ENCODE results near the gene ITIH4. TPM values are rescaled to one million over a fixed set of nuclear protein-coding genes. Genes with fewer than 3 reads are reported as not detected.

Gene ITIH4
- polyA plus RNA-seq, 1 of the 3 experiments (the other 2 are of a cell fraction), result 2.0 TPM

DNA sequence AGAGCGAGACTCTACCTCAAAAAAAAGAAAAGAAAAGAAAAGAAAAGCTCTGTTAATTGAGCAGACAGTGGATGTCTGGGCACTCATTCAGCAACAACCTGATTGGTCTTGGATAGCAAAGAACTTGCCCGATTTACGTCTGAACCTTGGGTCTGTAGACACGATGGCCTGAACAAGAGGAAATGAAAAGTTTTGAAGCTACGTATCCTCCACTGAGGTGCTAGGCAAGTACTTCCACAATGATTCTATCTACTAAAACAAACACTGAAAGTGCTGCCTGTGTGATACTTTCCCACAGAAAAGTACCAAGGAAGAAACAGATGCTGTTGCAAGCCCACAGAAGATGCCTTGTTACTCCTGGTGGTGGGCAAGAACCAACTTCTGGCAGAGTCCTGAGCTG is 26.2 kb upstream of the ITIH4 start:
- H3F3A ChIP-seq (replicated peaks; ENCODE audit: insufficient read depth), result no peaks in the 10 kb centered on the region
- no peak for DNase-seq
- H3K4me3 ChIP-seq (ENCODE audit: low read depth in 2 of 2, low read length in 1 of 2), result no peak overlapping the region
- H3K27ac ChIP-seq (ENCODE audit: low read depth in 2 of 2, low read length in 1 of 2), result no peak overlapping the region
- H3K9me2 ChIP-seq, result no peaks in the 10 kb centered on the region
- H3K27me3 ChIP-seq (ENCODE audit: insufficient read depth), result no peaks in the 10 kb centered on the region
- H2AFZ ChIP-seq (ENCODE audit: low read depth), result no peak overlapping the region
- no peak overlapping the region for H3K4me2 ChIP-seq
- POLR2A ChIA-PET, result no interaction called here
- no peaks in the 10 kb centered on the region for H3K4me1 ChIP-seq (ENCODE audit: control insufficient read depth in 1 of 2, insufficient read depth in 2 of 2, low read depth in 1 of 2, low read length in 1 of 2)
- WGBS (ENCODE audit: low lambda C conversion rate), result 98% methylated on average over 5 of the region's 5 CpGs
- peaks cover 0 to 7% of the 10 kb centered on the region in 2 experiments for H3K36me3 ChIP-seq (replicated peaks in 1 of 2; ENCODE audit: control insufficient read depth in 1 of 2, insufficient read depth in 2 of 2, low read length in 1 of 2)
- H3K9ac ChIP-seq, result no peak overlapping the region
- CTCF ChIA-PET, result interaction anchor here (1.2 to 1.6 kb wide), 3 partner anchors 10 to 339 kb away, joined by 3 to 4 read pairs (median 4); no protein-coding TSS in a partner anchor
- H3K79me2 ChIP-seq (ENCODE audit: insufficient read depth), result peaks cover 4% of the 10 kb centered on the region; the same call in 1 of the 2 replicates
- no peak for TF ChIP-seq ELF1 (IDR thresholded peaks at IDR 0.05)
- TF ChIP-seq, protein P1, sequence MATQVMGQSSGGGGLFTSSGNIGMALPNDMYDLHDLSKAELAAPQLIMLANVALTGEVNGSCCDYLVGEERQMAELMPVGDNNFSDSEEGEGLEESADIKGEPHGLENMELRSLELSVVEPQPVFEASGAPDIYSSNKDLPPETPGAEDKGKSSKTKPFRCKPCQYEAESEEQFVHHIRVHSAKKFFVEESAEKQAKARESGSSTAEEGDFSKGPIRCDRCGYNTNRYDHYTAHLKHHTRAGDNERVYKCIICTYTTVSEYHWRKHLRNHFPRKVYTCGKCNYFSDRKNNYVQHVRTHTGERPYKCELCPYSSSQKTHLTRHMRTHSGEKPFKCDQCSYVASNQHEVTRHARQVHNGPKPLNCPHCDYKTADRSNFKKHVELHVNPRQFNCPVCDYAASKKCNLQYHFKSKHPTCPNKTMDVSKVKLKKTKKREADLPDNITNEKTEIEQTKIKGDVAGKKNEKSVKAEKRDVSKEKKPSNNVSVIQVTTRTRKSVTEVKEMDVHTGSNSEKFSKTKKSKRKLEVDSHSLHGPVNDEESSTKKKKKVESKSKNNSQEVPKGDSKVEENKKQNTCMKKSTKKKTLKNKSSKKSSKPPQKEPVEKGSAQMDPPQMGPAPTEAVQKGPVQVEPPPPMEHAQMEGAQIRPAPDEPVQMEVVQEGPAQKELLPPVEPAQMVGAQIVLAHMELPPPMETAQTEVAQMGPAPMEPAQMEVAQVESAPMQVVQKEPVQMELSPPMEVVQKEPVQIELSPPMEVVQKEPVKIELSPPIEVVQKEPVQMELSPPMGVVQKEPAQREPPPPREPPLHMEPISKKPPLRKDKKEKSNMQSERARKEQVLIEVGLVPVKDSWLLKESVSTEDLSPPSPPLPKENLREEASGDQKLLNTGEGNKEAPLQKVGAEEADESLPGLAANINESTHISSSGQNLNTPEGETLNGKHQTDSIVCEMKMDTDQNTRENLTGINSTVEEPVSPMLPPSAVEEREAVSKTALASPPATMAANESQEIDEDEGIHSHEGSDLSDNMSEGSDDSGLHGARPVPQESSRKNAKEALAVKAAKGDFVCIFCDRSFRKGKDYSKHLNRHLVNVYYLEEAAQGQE (IDR thresholded peaks at IDR 0.05; ENCODE audit: low read depth, low read length), result no peak
- no peak for TF ChIP-seq NRF1 (IDR thresholded peaks at IDR 0.05; ENCODE audit: low read depth, low read length)
- TF ChIP-seq FOXJ3 (CRISPR knock-in tag; IDR thresholded peaks at IDR 0.05), result no peak
- no peak for TF ChIP-seq SIN3A (IDR thresholded peaks at IDR 0.05; ENCODE audit: borderline replicate concordance, low read depth, low read length)
- TF ChIP-seq USF1 (IDR thresholded peaks at IDR 0.05; ENCODE audit: borderline replicate concordance, low read depth), result no peak
- no peak for TF ChIP-seq TEAD4 (IDR thresholded peaks at IDR 0.05; ENCODE audit: borderline replicate concordance, insufficient read depth)
- TF ChIP-seq, protein P2, sequence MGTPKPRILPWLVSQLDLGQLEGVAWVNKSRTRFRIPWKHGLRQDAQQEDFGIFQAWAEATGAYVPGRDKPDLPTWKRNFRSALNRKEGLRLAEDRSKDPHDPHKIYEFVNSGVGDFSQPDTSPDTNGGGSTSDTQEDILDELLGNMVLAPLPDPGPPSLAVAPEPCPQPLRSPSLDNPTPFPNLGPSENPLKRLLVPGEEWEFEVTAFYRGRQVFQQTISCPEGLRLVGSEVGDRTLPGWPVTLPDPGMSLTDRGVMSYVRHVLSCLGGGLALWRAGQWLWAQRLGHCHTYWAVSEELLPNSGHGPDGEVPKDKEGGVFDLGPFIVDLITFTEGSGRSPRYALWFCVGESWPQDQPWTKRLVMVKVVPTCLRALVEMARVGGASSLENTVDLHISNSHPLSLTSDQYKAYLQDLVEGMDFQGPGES (IDR thresholded peaks at IDR 0.05; ENCODE audit: low read depth, low read length), result no peak
- no peak for TF ChIP-seq NFIC (IDR thresholded peaks at IDR 0.05; ENCODE audit: borderline replicate concordance)
- no peak for TF ChIP-seq USF2 (IDR thresholded peaks at IDR 0.05; ENCODE audit: borderline replicate concordance, low read depth, low read length)
- TF ChIP-seq TCF12 (IDR thresholded peaks at IDR 0.05), result no peak
- TF ChIP-seq, protein P3, sequence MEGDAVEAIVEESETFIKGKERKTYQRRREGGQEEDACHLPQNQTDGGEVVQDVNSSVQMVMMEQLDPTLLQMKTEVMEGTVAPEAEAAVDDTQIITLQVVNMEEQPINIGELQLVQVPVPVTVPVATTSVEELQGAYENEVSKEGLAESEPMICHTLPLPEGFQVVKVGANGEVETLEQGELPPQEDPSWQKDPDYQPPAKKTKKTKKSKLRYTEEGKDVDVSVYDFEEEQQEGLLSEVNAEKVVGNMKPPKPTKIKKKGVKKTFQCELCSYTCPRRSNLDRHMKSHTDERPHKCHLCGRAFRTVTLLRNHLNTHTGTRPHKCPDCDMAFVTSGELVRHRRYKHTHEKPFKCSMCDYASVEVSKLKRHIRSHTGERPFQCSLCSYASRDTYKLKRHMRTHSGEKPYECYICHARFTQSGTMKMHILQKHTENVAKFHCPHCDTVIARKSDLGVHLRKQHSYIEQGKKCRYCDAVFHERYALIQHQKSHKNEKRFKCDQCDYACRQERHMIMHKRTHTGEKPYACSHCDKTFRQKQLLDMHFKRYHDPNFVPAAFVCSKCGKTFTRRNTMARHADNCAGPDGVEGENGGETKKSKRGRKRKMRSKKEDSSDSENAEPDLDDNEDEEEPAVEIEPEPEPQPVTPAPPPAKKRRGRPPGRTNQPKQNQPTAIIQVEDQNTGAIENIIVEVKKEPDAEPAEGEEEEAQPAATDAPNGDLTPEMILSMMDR (IDR thresholded peaks at IDR 0.05), result no peak
- TF ChIP-seq YY1 (IDR thresholded peaks at IDR 0.05; ENCODE audit: low read depth), result no peak
- TF ChIP-seq RAD21 (IDR thresholded peaks at IDR 0.05; ENCODE audit: low read length), result no peak
- TF ChIP-seq, protein P4, sequence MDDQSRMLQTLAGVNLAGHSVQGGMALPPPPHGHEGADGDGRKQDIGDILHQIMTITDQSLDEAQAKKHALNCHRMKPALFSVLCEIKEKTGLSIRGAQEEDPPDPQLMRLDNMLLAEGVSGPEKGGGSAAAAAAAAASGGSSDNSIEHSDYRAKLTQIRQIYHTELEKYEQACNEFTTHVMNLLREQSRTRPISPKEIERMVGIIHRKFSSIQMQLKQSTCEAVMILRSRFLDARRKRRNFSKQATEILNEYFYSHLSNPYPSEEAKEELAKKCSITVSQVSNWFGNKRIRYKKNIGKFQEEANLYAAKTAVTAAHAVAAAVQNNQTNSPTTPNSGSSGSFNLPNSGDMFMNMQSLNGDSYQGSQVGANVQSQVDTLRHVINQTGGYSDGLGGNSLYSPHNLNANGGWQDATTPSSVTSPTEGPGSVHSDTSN (IDR thresholded peaks at IDR 0.05), result no peak
- TF ChIP-seq MAX (IDR thresholded peaks at IDR 0.05; ENCODE audit: low read depth), result no peak
- H4K20me1 ChIP-seq (ENCODE audit: insufficient read depth), result no peaks in the 10 kb centered on the region
- no peaks in the 10 kb centered on the region for H3K9me3 ChIP-seq

Measured in SK-N-SH (cell line).